Liver (tissue), 9 donors: ENCODE results near the gene NDUFA3. TPM values are rescaled to one million over a fixed set of nuclear protein-coding genes. Genes with fewer than 3 reads are reported as not detected.

Experiments used
- DNase-seq: peaks from one replicate; pipeline ENCODE4 v3.0.0-alpha.2; 2017; ENCODE audit warnings: low spot score
- H3K27ac ChIP-seq, 2 donors: one replicate each; pipeline ENCODE4 v1.7.0; 2013; ENCODE audit warnings: inconsistent platforms in 2 of 2, low read length in 2 of 2, control low read depth in 1 of 2, low read depth in 1 of 2, mild to moderate bottlenecking in 1 of 2
- H3K27me3 ChIP-seq, 4 donors: one replicate each; pipeline versions ENCODE4 v1.6.1 to v1.7.0; 2013; ENCODE audit warnings: low read length in 3 of 4, inconsistent platforms in 1 of 4, mild to moderate bottlenecking in 1 of 4, moderate library complexity in 1 of 4; ENCODE audit not compliant: control insufficient read depth in 4 of 4, insufficient read depth in 4 of 4
- H3K36me3 ChIP-seq, 4 donors: one replicate each; pipeline versions ENCODE4 v1.6.1 to v1.7.0; 2013; ENCODE audit warnings: low read length in 3 of 4, mild to moderate bottlenecking in 3 of 4, low read depth in 1 of 4, moderate library complexity in 1 of 4; ENCODE audit not compliant: control insufficient read depth in 4 of 4, insufficient read depth in 3 of 4
- H3K4me1 ChIP-seq, 4 donors: one replicate each; pipeline versions ENCODE4 v1.6.1 to v1.7.0; 2013; ENCODE audit warnings: low read length in 3 of 4, mild to moderate bottlenecking in 3 of 4, moderate library complexity in 1 of 4; ENCODE audit not compliant: control insufficient read depth in 4 of 4, insufficient read depth in 4 of 4
- H3K4me3 ChIP-seq, 3 donors: one replicate each; pipeline versions ENCODE4 v1.6.1 to v1.7.0; 2013; ENCODE audit warnings: low read length in 3 of 3, control low read depth in 1 of 3, low read depth in 1 of 3, mild to moderate bottlenecking in 1 of 3
- H3K9ac ChIP-seq, 2 donors: one replicate each; pipeline ENCODE4 v1.7.0; 2013; ENCODE audit warnings: low read length in 2 of 2, mild to moderate bottlenecking in 2 of 2, moderate library complexity in 2 of 2, control low read depth in 1 of 2, low read depth in 1 of 2
- H3K9me3 ChIP-seq, 4 donors: one replicate each; pipeline versions ENCODE4 v1.6.1 to v1.7.0; 2013; ENCODE audit warnings: low read length in 3 of 4; ENCODE audit not compliant: control insufficient read depth in 4 of 4
- ATF3 ChIP-seq: IDR thresholded peaks from 2 replicates; pipeline ENCODE4 v1.6.1; 2016; ENCODE audit warnings: antibody characterized with exemption
- EGR1 ChIP-seq, 2 donors: IDR thresholded peaks; 2 replicates each; pipeline ENCODE4 v1.6.1; 2016 to 2018; ENCODE audit warnings: antibody characterized with exemption in 2 of 2, low read depth in 2 of 2
- FOXA1 ChIP-seq: IDR thresholded peaks from 2 replicates; pipeline ENCODE4 v1.6.1; 2016; ENCODE audit warnings: antibody characterized with exemption
- FOXA2 ChIP-seq: IDR thresholded peaks from 2 replicates; pipeline ENCODE4 v1.6.1; 2016; ENCODE audit warnings: antibody characterized with exemption
- GABPA ChIP-seq, 2 donors: IDR thresholded peaks in 1 of 2; conservative IDR thresholded peaks in 1 of 2; 2 replicates each; pipeline ENCODE4 v1.6.1; 2016; ENCODE audit warnings: antibody characterized with exemption in 2 of 2, mild to moderate bottlenecking in 1 of 2, moderate library complexity in 1 of 2
- HNF4A ChIP-seq, 2 donors: conservative IDR thresholded peaks; 2 replicates each; pipeline ENCODE4 v1.6.1; 2016; ENCODE audit warnings: antibody characterized with exemption in 2 of 2, mild to moderate bottlenecking in 2 of 2
- HNF4G ChIP-seq: IDR thresholded peaks from 2 replicates; pipeline ENCODE4 v1.6.1; 2016; ENCODE audit warnings: antibody characterized with exemption
- JUND ChIP-seq, 2 donors: IDR thresholded peaks; 2 replicates each; pipeline ENCODE4 v1.6.1; 2016; ENCODE audit warnings: antibody characterized with exemption in 2 of 2
- MAX ChIP-seq: IDR thresholded peaks from 2 replicates; pipeline ENCODE4 v1.6.1; 2016; ENCODE audit warnings: antibody characterized with exemption
- NR2F2 ChIP-seq: IDR thresholded peaks from 2 replicates; pipeline ENCODE4 v1.6.1; 2016; ENCODE audit warnings: antibody characterized with exemption
- RAD21 ChIP-seq, 2 donors: IDR thresholded peaks; 2 replicates each; pipeline ENCODE4 v1.6.1; 2016; ENCODE audit warnings: antibody characterized with exemption in 2 of 2, mild to moderate bottlenecking in 2 of 2
- RXRA ChIP-seq, 2 donors: IDR thresholded peaks; 2 replicates each; pipeline ENCODE4 v1.6.1; 2017 to 2018; ENCODE audit warnings: antibody characterized with exemption in 2 of 2, mild to moderate bottlenecking in 1 of 2
- SP1 ChIP-seq: IDR thresholded peaks from 2 replicates; pipeline ENCODE4 v1.6.1; 2018; ENCODE audit warnings: antibody characterized with exemption, mild to moderate bottlenecking
- TAF1 ChIP-seq: conservative IDR thresholded peaks from 2 replicates; pipeline ENCODE4 v1.6.1; 2016; ENCODE audit warnings: antibody characterized with exemption, mild to moderate bottlenecking
- YY1 ChIP-seq: IDR thresholded peaks from 2 replicates; pipeline ENCODE4 v1.6.1; 2016; ENCODE audit warnings: antibody characterized with exemption, mild to moderate bottlenecking
- ZBTB33 ChIP-seq: IDR thresholded peaks from 2 replicates; pipeline ENCODE4 v1.6.1; 2016; ENCODE audit warnings: antibody characterized with exemption
- WGBS: extraction: QIAGEN DNeasy Blood & Tissue Kit; methylation state at CpG from one replicate; pipeline ENCODE4 v1.1.7; 2013; 5-methylcytosine and 5-hydroxymethylcytosine counted together
- polyA plus RNA-seq, 2 donors: library from polyadenylated mRNA; stranded (reverse) in 1 of 2; unstranded in 1 of 2; fragments of 200-250 nt in 1 of 2; fragments of >200 nt in 1 of 2; fragmentation: Nextera tagmentation in 1 of 2; extraction: Ambion mirVana in 1 of 2; gene quantifications; one replicate each; pipeline versions ENCODE4 v1.2.1 to v1.2.3, GENCODE V29; 2013 to 2015
- total RNA-seq, 2 donors: library from RNA; depleted of rRNA; stranded (reverse); fragments of >200 nt; gene quantifications; one replicate each; pipeline ENCODE4 v1.2.3, GENCODE V29; 2014
- TF ChIP-seq, protein P1 (sequence below): IDR thresholded peaks from 2 replicates; pipeline ENCODE4 v1.6.1; 2016; ENCODE audit warnings: antibody characterized with exemption, mild to moderate bottlenecking
- TF ChIP-seq, protein P2 (sequence below): fragments of 150-350 bp; IDR thresholded peaks from 2 replicates; pipeline ENCODE4 v1.5.1; 2017; ENCODE audit warnings: improper control_type of control experiment, low read depth, low read length; ENCODE audit not compliant: missing input control
- donor health status: healthy.
- donor health status: healthy.
- donor health status: healthy.
- donor health status: healthy.
- donor health status: healthy.

Gene NDUFA3
- total and polyA plus RNA-seq, 4 donors: 5.9 to 343 (median 68.5) TPM

DNA sequence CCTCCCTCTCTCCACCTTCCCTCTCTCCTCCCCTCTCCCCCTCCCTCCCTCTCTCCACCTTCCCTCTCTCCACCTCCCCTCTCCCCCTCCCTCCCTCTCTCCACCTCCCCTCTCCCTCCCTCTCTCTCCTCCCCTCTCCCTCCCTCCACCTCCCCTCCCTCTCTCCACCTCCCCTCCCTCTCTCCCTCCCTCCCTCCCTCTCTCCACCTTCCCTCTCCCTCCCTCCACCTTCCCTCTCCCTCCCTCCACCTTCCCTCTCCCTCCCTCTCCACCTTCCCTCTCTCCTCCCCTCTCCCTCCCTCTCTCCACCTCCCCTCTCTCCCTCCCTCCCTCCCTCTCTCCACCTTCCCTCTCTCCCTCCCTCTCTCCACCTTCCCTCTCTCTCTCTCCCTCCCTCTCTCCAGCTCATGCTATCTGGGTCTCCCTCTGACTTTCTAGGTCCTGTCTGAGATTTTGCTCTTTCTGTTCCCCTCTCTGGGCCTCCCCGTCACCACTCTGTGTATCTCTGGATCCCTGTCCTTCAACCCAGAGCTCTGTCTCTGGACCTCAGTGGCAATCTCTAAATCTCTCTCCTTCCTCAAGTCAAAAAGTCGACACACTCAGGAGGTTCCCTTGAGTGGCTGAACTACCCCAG, 31.4 kb downstream of the NDUFA3 start:
- Histone ChIP-seq H3K27ac (no peak overlapping the region), H3K4me1 (peaks cover 1 to 22% (median 17%) of the 10 kb centered on the region in 4 donors), H3K36me3 (peaks cover 4 to 24% (median 8%) of the 10 kb centered on the region in 4 donors), H3K27me3 (no peaks in the 10 kb centered on the region), H3K9me3 (no peaks in the 10 kb centered on the region), H3K9ac (no peak overlapping the region), H3K4me3 (no peak overlapping the region)
- WGBS: 79% methylated on average over 2 of the region's 2 CpGs
- TF ChIP-seq JUND (IDR thresholded peaks at IDR 0.05): no peak
- TF ChIP-seq HNF4G: no peak
- no peak for TF ChIP-seq HNF4A (conservative IDR thresholded peaks at IDR 0.05)
- TF ChIP-seq SP1: no peak
- TF ChIP-seq GABPA (IDR thresholded peaks at IDR 0.05 in 1 of 2, conservative IDR thresholded peaks at IDR 0.05 in 1 of 2): no peak
- TF ChIP-seq RXRA (IDR thresholded peaks at IDR 0.05): no peak
- TF ChIP-seq, protein P1, sequence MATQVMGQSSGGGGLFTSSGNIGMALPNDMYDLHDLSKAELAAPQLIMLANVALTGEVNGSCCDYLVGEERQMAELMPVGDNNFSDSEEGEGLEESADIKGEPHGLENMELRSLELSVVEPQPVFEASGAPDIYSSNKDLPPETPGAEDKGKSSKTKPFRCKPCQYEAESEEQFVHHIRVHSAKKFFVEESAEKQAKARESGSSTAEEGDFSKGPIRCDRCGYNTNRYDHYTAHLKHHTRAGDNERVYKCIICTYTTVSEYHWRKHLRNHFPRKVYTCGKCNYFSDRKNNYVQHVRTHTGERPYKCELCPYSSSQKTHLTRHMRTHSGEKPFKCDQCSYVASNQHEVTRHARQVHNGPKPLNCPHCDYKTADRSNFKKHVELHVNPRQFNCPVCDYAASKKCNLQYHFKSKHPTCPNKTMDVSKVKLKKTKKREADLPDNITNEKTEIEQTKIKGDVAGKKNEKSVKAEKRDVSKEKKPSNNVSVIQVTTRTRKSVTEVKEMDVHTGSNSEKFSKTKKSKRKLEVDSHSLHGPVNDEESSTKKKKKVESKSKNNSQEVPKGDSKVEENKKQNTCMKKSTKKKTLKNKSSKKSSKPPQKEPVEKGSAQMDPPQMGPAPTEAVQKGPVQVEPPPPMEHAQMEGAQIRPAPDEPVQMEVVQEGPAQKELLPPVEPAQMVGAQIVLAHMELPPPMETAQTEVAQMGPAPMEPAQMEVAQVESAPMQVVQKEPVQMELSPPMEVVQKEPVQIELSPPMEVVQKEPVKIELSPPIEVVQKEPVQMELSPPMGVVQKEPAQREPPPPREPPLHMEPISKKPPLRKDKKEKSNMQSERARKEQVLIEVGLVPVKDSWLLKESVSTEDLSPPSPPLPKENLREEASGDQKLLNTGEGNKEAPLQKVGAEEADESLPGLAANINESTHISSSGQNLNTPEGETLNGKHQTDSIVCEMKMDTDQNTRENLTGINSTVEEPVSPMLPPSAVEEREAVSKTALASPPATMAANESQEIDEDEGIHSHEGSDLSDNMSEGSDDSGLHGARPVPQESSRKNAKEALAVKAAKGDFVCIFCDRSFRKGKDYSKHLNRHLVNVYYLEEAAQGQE: no peak
- no peak for DNase-seq

DNA sequence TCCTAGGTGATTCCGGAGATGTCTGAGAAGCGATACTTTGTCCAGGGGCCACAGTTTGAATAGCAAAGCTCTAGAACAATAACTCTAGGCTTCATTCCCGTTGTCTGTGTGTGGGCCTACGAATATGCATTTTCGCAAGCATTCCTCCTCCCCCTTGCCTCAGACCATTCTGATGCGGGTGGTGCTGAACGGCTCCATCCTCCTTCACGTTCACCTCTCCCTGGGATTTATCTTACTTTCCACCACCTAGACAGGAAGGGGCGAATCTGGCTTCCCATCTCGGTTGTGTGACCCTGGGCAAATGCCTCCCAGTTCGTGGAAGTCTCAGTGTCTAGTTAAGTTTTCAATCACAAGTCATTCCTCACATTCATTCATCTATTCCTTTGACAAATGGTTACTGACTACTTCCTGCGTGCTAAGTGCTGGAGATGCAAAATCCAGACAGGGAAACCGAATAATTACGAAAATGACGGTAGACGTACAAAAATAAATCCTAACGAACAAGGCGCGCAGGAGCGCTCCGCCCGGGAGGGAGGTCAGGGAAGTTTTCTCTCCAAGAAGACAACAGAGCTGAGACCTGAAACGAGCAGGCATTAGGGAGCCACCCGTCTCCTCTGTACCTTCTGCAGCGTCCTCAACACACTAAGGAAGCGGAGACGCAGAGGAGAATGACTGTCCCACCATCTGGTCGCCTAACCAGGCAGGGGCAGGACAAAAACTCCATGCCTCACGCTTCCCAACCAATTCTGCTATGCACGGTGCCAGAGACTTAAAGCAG, 33.6 kb downstream of the NDUFA3 start:
- H3K4me1 ChIP-seq: peaks cover 3 to 35% (median 31%) of the 10 kb centered on the region in 4 donors
- H3K9me3 ChIP-seq: no peaks in the 10 kb centered on the region
- peak overlapping the region in 1 of 2 donors; percentile 33 for H3K9ac ChIP-seq
- peak overlapping the region; percentile 41 to 69 (median 68) for H3K4me3 ChIP-seq
- no peak for DNase-seq
- TF ChIP-seq, protein P2, sequence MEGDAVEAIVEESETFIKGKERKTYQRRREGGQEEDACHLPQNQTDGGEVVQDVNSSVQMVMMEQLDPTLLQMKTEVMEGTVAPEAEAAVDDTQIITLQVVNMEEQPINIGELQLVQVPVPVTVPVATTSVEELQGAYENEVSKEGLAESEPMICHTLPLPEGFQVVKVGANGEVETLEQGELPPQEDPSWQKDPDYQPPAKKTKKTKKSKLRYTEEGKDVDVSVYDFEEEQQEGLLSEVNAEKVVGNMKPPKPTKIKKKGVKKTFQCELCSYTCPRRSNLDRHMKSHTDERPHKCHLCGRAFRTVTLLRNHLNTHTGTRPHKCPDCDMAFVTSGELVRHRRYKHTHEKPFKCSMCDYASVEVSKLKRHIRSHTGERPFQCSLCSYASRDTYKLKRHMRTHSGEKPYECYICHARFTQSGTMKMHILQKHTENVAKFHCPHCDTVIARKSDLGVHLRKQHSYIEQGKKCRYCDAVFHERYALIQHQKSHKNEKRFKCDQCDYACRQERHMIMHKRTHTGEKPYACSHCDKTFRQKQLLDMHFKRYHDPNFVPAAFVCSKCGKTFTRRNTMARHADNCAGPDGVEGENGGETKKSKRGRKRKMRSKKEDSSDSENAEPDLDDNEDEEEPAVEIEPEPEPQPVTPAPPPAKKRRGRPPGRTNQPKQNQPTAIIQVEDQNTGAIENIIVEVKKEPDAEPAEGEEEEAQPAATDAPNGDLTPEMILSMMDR: no peak
- TF ChIP-seq FOXA2: no peak
- TF ChIP-seq FOXA1: no peak
- TF ChIP-seq, protein P1: no peak
- TF ChIP-seq RXRA (IDR thresholded peaks at IDR 0.05): no peak
- no peak for TF ChIP-seq SP1
- no peak for TF ChIP-seq RAD21 (IDR thresholded peaks at IDR 0.05)
- TF ChIP-seq NR2F2: no peak
- TF ChIP-seq ATF3: no peak
- TF ChIP-seq MAX: no peak
- TF ChIP-seq TAF1: no peak
- TF ChIP-seq HNF4G: no peak
- TF ChIP-seq JUND (IDR thresholded peaks at IDR 0.05): no peak
- no peak for TF ChIP-seq HNF4A (conservative IDR thresholded peaks at IDR 0.05)
- no peak for TF ChIP-seq EGR1 (IDR thresholded peaks at IDR 0.05; ENCODE audit: low read depth in 2 of 2)
- TF ChIP-seq YY1: no peak
- no peak for TF ChIP-seq GABPA (IDR thresholded peaks at IDR 0.05 in 1 of 2, conservative IDR thresholded peaks at IDR 0.05 in 1 of 2)
- TF ChIP-seq ZBTB33: no peak
- no peaks in the 10 kb centered on the region for H3K27me3 ChIP-seq
- H3K27ac ChIP-seq: peak overlapping the region; percentile 33 to 49
- peaks cover 0 to 8% (median 4%) of the 10 kb centered on the region in 4 donors for H3K36me3 ChIP-seq
- 4% methylated on average over 30 of the region's 30 CpGs for WGBS
